ENCODE data around the gene DPP6. TPM values are rescaled to one million over a fixed set of nuclear protein-coding genes. Genes with fewer than 3 reads are reported as not detected.

Gene DPP6
- total and polyA plus RNA-seq, 2 experiments from 2014 or later, result 0.21 TPM; not detected in 1

- no peaks in the 10 kb centered on the region for H3K4me1 ChIP-seq (ENCODE audit: low read depth)
- H3K27me3 ChIP-seq, result peaks cover 9% of the 10 kb centered on the region
- no peaks in the 10 kb centered on the region for H3K9me3 ChIP-seq (ENCODE audit: low read depth)
- no peak for TF ChIP-seq CTCF (IDR thresholded peaks at IDR 0.05; ENCODE audit: low read depth, low read length)
- no peak for DNase-seq (ENCODE audit: low read depth in 1 of 2, low spot score in 1 of 2)
- H3K36me3 ChIP-seq, result no peaks in the 10 kb centered on the region
- no peak overlapping the region for H3K4me3 ChIP-seq
- H3K27ac ChIP-seq, result no peak overlapping the region
Measured at GRCh38 chr7:154186811-154187210, 134.6 kb downstream of the DPP6 start.

GRCh38 chr7:154188330-154188729 is 136.1 kb downstream of the DPP6 start:
- H3K4me1 ChIP-seq (ENCODE audit: low read depth), result no peaks in the 10 kb centered on the region
- no peak overlapping the region for H3K4me3 ChIP-seq
- DNase-seq (ENCODE audit: low read depth in 1 of 2, low spot score in 1 of 2), result no peak
- H3K36me3 ChIP-seq, result no peaks in the 10 kb centered on the region
- peaks cover 8% of the 10 kb centered on the region for H3K27me3 ChIP-seq
- TF ChIP-seq CTCF (IDR thresholded peaks at IDR 0.05; ENCODE audit: low read depth, low read length), result no peak
- H3K9me3 ChIP-seq (ENCODE audit: low read depth), result no peaks in the 10 kb centered on the region
- H3K27ac ChIP-seq, result no peak overlapping the region

- H3K27me3 ChIP-seq, result no peaks in the 10 kb centered on the region
- no peaks in the 10 kb centered on the region for H3K36me3 ChIP-seq
- DNase-seq (ENCODE audit: low read depth in 1 of 2, low spot score in 1 of 2), result no peak
- TF ChIP-seq CTCF (IDR thresholded peaks at IDR 0.05; ENCODE audit: low read depth, low read length), result no peak
- no peak overlapping the region for H3K4me3 ChIP-seq
- H3K9me3 ChIP-seq (ENCODE audit: low read depth), result no peaks in the 10 kb centered on the region
- no peaks in the 10 kb centered on the region for H3K4me1 ChIP-seq (ENCODE audit: low read depth)
- H3K27ac ChIP-seq, result no peak overlapping the region
Measured at GRCh38 chr7:154195266-154195665, 143.1 kb downstream of the DPP6 start.

- DNase-seq (ENCODE audit: low read depth in 1 of 2, low spot score in 1 of 2), result no peak
- H3K4me1 ChIP-seq (ENCODE audit: low read depth), result no peaks in the 10 kb centered on the region
- H3K4me3 ChIP-seq, result no peak overlapping the region
- H3K27ac ChIP-seq, result no peak overlapping the region
- no peaks in the 10 kb centered on the region for H3K36me3 ChIP-seq
- no peaks in the 10 kb centered on the region for H3K9me3 ChIP-seq (ENCODE audit: low read depth)
- H3K27me3 ChIP-seq, result no peaks in the 10 kb centered on the region
- no peak for TF ChIP-seq CTCF (IDR thresholded peaks at IDR 0.05; ENCODE audit: low read depth, low read length)
Measured at GRCh38 chr7:154198481-154198880, 146.3 kb downstream of the DPP6 start.

GRCh38 chr7:154200241-154200640 is 148.0 kb downstream of the DPP6 start:
- Histone ChIP-seq H3K4me3 (no peak overlapping the region), H3K4me1 (ENCODE audit: low read depth) (no peaks in the 10 kb centered on the region), H3K9me3 (ENCODE audit: low read depth) (no peaks in the 10 kb centered on the region), H3K36me3 (no peaks in the 10 kb centered on the region), H3K27me3 (no peaks in the 10 kb centered on the region), H3K27ac (no peak overlapping the region)
- no peak for DNase-seq (ENCODE audit: low read depth in 1 of 2, low spot score in 1 of 2)
- TF ChIP-seq CTCF (IDR thresholded peaks at IDR 0.05; ENCODE audit: low read depth, low read length), result no peak

- H3K4me1 ChIP-seq (ENCODE audit: low read depth), result no peaks in the 10 kb centered on the region
- TF ChIP-seq CTCF (IDR thresholded peaks at IDR 0.05; ENCODE audit: low read depth, low read length), result no peak
- no peaks in the 10 kb centered on the region for H3K9me3 ChIP-seq (ENCODE audit: low read depth)
- H3K36me3 ChIP-seq, result no peaks in the 10 kb centered on the region
- no peaks in the 10 kb centered on the region for H3K27me3 ChIP-seq
- DNase-seq (ENCODE audit: low read depth in 1 of 2, low spot score in 1 of 2), result no peak
- no peak overlapping the region for H3K27ac ChIP-seq
- no peak overlapping the region for H3K4me3 ChIP-seq
Measured at GRCh38 chr7:154202002-154202401, 149.8 kb downstream of the DPP6 start.

Data from cardiac muscle cell (in vitro differentiated cells and primary cell).